CD4-positive, alpha-beta T cell treated with Interleukin-17A for 4 hours (primary cell): ENCODE results near the gene ATP6V0A1.
"Not testable (repeated sequence)": the region's sequence is repeated elsewhere in the genome, so short reads cannot be mapped to it uniquely, and the experiment has no call there.

Experiments
- DNase-seq: peaks from one replicate; pipeline ENCODE4 v3.0.0-alpha.2; 2020; ENCODE audit warnings: mixed read lengths

Gene ATP6V0A1

GRCh38 chr17:42458497-42459255 is at the start of gene ATP6V0A1:
Gene ATP6V0A1 (plus strand): TSS chr17:42458878. CDS start chr17:42460895, 2,017 bp downstream.
- DNase-seq: peak; percentile 91

GRCh38 chr17:42409523-42410318 is 49.0 kb upstream of the ATP6V0A1 start:
- no peak for DNase-seq

- no peak for DNase-seq
Observed at GRCh38 chr17:42410319-42410685, 48.4 kb upstream of the ATP6V0A1 start.

GRCh38 chr17:42411361-42411760 is 47.3 kb upstream of the ATP6V0A1 start:
- no peak for DNase-seq

GRCh38 chr17:42411905-42412679 is 46.6 kb upstream of the ATP6V0A1 start:
- no peak for DNase-seq

- DNase-seq: no peak
Observed at GRCh38 chr17:42413464-42414040, 45.1 kb upstream of the ATP6V0A1 start.

GRCh38 chr17:42414704-42415409 is 43.8 kb upstream of the ATP6V0A1 start:
- DNase-seq: peak; percentile 72

GRCh38 chr17:42417981-42418380 is 40.7 kb upstream of the ATP6V0A1 start:
- not testable (repeated sequence) for DNase-seq

- DNase-seq: no peak
Observed at GRCh38 chr17:42421136-42421506, 37.6 kb upstream of the ATP6V0A1 start.

- DNase-seq: peak; percentile 16
Observed at GRCh38 chr17:42421507-42422338, 37.0 kb upstream of the ATP6V0A1 start.

- DNase-seq: peak; percentile 44
Observed at GRCh38 chr17:42422412-42422957, 36.2 kb upstream of the ATP6V0A1 start.

GRCh38 chr17:42422958-42423712 is 35.5 kb upstream of the ATP6V0A1 start, which contains the start of gene CAVIN1:
Gene CAVIN1 (minus strand): TSS chr17:42423256. CDS start chr17:42423097, 159 bp downstream.
- peak; percentile 23 for DNase-seq

GRCh38 chr17:42423766-42424165 is 34.9 kb upstream of the ATP6V0A1 start:
- no peak for DNase-seq

GRCh38 chr17:42424991-42425610 is 33.6 kb upstream of the ATP6V0A1 start:
- DNase-seq: no peak

- peak; percentile 60 for DNase-seq
Observed at GRCh38 chr17:42428141-42428944, 30.3 kb upstream of the ATP6V0A1 start.

GRCh38 chr17:42429726-42430447 is 28.8 kb upstream of the ATP6V0A1 start:
- DNase-seq: no peak

GRCh38 chr17:42431758-42432161 is 26.9 kb upstream of the ATP6V0A1 start:
- DNase-seq: no peak

- DNase-seq: no peak
Observed at GRCh38 chr17:42436391-42436790, 22.3 kb upstream of the ATP6V0A1 start.
